HFFc6 (cell line): ENCODE measurements around the gene FAM110D. TPM values are rescaled to one million over a fixed set of nuclear protein-coding genes. Genes with fewer than 3 reads are reported as not detected.
A peak's percentile ranks its signal among the peaks of the same experiment; 100 is the strongest.

Experiments
- DNase-seq: peaks from one replicate; pipeline ENCODE4 v3.0.0-alpha.2; 2018
- H3K27ac Mint-ChIP-seq: 2 replicates; pipeline ENCODE4 v1.8.0; 2020; ENCODE audit warnings: mild to moderate bottlenecking, mixed read lengths
- H3K27me3 Mint-ChIP-seq: 2 replicates; pipeline ENCODE4 v1.8.0; 2021; ENCODE audit warnings: mild to moderate bottlenecking, moderate library complexity, mixed read lengths; ENCODE audit not compliant: insufficient read depth
- H3K36me3 Mint-ChIP-seq: 2 replicates; pipeline ENCODE4 v1.8.0; 2021; ENCODE audit warnings: low read depth, mixed read lengths
- H3K4me1 Mint-ChIP-seq: 2 replicates; pipeline ENCODE4 v1.8.0; 2020; ENCODE audit warnings: low read depth, mixed read lengths
- H3K4me3 Mint-ChIP-seq: 2 replicates; pipeline ENCODE4 v1.8.0; 2020; ENCODE audit warnings: mild to moderate bottlenecking, moderate library complexity, mixed read lengths
- H3K9me3 Mint-ChIP-seq: 2 replicates; pipeline ENCODE4 v1.8.0; 2020; ENCODE audit warnings: mild to moderate bottlenecking, mixed read lengths
- total RNA-seq, 6 experiments: library from RNA; stranded (reverse); fragmentation: NEBNext Ultra II Directional; extraction: Animal tissue kit (Norgen Biotek cat#: 25700); gene quantifications; 2 replicates in 1 of 6; 3 replicates in 5 of 6; pipeline ENCODE4 v1.2.3, GENCODE V29; 2021
- TF ChIP-seq, protein P1 (sequence below): fragments of 200-600 bp; sonication (generic); IDR thresholded peaks from 2 replicates; pipeline ENCODE4 v1.5.0; 2021; ENCODE audit warnings: antibody characterized with exemption, mild to moderate bottlenecking

Gene FAM110D
- total RNA-seq, 6 experiments from 2014 or later, result not detected

DNA sequence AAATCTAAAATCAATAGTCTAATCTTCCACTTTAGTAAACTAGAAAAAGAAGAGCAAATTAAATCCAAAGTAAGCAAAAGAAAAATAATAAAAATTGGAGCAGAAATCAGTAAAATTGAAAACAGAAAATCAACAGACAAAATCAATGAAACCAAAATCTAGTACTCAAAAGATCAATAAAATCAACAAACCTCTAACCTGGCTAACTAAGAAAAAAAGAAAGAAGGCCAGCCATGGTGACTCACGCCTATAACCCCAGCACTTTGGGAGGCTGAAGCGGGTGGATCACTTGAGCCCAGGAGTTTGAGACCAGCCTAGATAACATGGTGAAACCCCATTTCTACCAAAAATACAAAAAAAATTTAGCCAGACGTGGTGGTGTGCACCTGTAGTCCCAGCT is 24.4 kb upstream of the FAM110D start:
- H3K27ac Mint-ChIP-seq, result no peak overlapping the region
- no peaks in the 10 kb centered on the region for H3K36me3 Mint-ChIP-seq
- H3K9me3 Mint-ChIP-seq, result no peaks in the 10 kb centered on the region
- TF ChIP-seq, protein P1, sequence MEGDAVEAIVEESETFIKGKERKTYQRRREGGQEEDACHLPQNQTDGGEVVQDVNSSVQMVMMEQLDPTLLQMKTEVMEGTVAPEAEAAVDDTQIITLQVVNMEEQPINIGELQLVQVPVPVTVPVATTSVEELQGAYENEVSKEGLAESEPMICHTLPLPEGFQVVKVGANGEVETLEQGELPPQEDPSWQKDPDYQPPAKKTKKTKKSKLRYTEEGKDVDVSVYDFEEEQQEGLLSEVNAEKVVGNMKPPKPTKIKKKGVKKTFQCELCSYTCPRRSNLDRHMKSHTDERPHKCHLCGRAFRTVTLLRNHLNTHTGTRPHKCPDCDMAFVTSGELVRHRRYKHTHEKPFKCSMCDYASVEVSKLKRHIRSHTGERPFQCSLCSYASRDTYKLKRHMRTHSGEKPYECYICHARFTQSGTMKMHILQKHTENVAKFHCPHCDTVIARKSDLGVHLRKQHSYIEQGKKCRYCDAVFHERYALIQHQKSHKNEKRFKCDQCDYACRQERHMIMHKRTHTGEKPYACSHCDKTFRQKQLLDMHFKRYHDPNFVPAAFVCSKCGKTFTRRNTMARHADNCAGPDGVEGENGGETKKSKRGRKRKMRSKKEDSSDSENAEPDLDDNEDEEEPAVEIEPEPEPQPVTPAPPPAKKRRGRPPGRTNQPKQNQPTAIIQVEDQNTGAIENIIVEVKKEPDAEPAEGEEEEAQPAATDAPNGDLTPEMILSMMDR, result no peak
- H3K4me3 Mint-ChIP-seq, result no peak overlapping the region
- DNase-seq, result no peak
- peaks cover 11% of the 10 kb centered on the region; the same call in 1 of the 2 replicates for H3K27me3 Mint-ChIP-seq
- H3K4me1 Mint-ChIP-seq, result no peaks in the 10 kb centered on the region

DNA sequence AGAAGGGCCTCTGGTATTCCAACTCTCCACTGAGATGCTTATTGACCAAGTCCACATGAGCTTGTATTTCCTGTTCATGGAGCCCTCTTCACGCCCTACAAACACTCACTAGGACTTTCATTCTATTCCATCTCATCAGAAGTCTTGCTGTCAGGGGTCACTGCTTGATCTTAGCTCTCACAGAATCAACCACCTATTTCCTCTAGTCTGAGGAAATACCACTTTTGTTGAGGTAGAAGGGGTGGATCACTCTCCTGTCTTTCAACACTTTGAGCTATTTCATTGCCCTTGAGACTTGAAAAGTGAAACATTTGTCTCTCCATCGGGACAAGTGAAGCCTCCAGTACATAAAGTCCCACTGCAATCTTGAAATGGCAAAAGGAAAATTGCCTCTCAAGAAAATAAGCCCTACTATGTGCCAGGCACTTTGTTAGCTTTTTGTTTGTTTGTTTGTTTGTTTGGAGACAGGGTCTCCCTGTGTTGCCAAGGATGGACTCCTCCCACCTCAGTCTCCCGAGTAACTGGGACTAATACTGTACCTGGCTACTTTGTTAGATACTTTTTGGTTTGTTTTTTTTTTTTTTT is 19.8 kb upstream of the FAM110D start:
- Mint-ChIP-seq H3K4me1 (no peaks in the 10 kb centered on the region), H3K27me3 (peaks cover 5% of the 10 kb centered on the region), H3K27ac (no peak overlapping the region), H3K4me3 (no peak overlapping the region), H3K36me3 (no peaks in the 10 kb centered on the region), H3K9me3 (no peaks in the 10 kb centered on the region)
- no peak for DNase-seq
- TF ChIP-seq, protein P1, result no peak

DNA sequence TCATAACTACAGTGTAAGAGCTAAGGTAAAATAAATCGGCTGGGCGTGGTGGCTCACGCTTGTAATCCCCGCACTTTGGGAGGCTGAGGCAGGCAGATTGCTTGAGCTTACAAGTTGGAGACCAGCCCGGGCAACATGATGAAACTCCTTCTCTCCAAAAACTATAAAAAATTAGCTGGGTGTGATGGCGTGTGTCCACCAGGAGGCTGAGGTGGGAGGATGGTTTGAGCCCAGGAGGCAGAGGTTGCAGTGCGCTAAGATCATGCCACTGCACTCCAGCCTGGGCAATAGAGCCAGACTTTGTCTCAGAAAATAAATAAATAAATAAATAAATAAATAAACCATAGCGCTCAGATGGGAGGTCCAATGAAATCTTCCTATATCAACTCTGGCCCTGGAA is 16.7 kb upstream of the FAM110D start:
- no peak overlapping the region for H3K4me3 Mint-ChIP-seq
- no peak for DNase-seq
- no peaks in the 10 kb centered on the region for H3K36me3 Mint-ChIP-seq
- H3K4me1 Mint-ChIP-seq, result no peaks in the 10 kb centered on the region
- TF ChIP-seq, protein P1, result peak; percentile 26; the same call in 1 of the 2 replicates
- H3K27ac Mint-ChIP-seq, result no peak overlapping the region
- peaks cover 12% of the 10 kb centered on the region for H3K27me3 Mint-ChIP-seq
- no peaks in the 10 kb centered on the region for H3K9me3 Mint-ChIP-seq

DNA sequence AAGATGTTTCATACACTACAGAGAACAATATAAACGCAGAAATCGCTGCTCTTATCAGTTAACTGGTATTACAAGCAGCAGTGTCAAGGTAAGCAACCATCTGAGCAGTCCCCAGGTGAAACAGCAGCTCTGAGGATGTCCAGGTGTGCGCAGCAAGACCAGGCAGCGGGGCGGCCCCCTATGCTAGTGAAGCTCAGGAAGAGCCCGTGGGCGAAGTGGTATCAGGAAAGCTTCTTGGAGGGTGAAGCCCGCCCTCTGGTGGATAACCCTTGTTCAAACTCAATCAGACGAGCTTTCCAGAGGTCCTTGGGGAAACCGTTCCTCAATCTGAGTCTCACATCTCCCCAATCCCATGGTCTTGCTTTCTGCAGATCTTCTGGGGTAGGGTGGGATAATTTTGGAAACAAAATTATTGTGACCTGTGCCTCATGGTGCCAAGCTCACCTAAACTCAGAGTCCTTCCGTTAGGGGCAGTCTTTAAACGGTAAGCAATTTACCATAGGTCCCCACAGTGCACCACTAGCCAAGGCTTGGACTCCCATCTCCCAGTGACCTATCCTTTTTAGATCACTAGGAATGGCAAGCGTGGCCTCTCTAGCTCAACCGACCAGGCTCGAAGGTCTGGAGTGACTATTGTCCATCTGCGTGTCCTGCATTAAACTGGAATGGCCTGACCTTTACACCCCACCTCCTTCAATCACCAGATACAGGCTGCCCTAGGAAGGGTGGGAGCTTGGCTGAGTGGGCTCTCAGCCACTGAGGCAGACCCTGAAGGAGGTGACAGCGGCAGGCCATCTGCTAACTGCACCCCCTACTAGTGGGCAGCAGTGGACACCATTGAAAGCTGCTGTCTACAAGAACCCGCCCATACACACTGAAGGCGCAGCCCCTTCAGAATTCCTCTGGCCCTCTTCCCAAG is 13.6 kb upstream of the FAM110D start:
- no peak overlapping the region for H3K4me3 Mint-ChIP-seq
- DNase-seq, result peak; percentile 48
- H3K4me1 Mint-ChIP-seq, result no peaks in the 10 kb centered on the region
- no peaks in the 10 kb centered on the region for H3K9me3 Mint-ChIP-seq
- TF ChIP-seq, protein P1, result peak; percentile 93
- no peak overlapping the region for H3K27ac Mint-ChIP-seq
- no peaks in the 10 kb centered on the region for H3K36me3 Mint-ChIP-seq
- peaks cover 34% of the 10 kb centered on the region for H3K27me3 Mint-ChIP-seq

DNA sequence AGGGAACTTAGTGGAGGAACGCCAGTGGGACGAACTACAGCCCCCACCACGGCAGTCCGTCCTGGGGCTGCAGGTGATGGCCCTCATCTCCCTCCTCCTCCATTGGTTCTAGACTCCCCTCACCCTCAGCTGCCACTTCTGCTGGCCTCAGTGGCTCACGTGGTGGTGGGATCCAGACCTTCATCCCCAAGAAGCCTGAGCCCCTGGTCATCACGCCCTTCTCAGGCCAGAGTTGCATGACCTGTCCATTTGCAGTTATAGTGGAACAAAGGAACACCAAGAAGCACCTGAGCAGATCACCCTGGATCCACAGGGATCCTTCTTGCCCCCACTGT is 13.0 kb upstream of the FAM110D start:
- H3K9me3 Mint-ChIP-seq, result no peaks in the 10 kb centered on the region
- no peak overlapping the region for H3K27ac Mint-ChIP-seq
- no peak overlapping the region for H3K4me3 Mint-ChIP-seq
- no peaks in the 10 kb centered on the region for H3K36me3 Mint-ChIP-seq
- H3K4me1 Mint-ChIP-seq, result no peaks in the 10 kb centered on the region
- H3K27me3 Mint-ChIP-seq, result peaks cover 37% of the 10 kb centered on the region
- no peak for DNase-seq
- TF ChIP-seq, protein P1, result no peak
